Stimulated activated CD8-positive, alpha-beta memory T cell treated with anti-CD3 and anti-CD28 coated beads, Interleukin-15, amount 100 ng/mL, for 4 hours (primary cell): ENCODE results near the gene ANKS1B.

Source experiments
- DNase-seq, 2 donors: peaks; one replicate each; pipeline ENCODE4 v3.0.0-alpha.2; 2020; ENCODE audit warnings: low read depth in 2 of 2

ANKS1B gene

GRCh38 chr12:99453836-99454538 lies 530.7 kb downstream of the ANKS1B start:
- DNase-seq, result no peak

- no peak for DNase-seq
Measured at GRCh38 chr12:99450036-99450630, 534.6 kb downstream of the ANKS1B start.

GRCh38 chr12:99444859-99445316 lies 539.8 kb downstream of the ANKS1B start:
- DNase-seq, result no peak

GRCh38 chr12:99442758-99443157 lies 542.0 kb downstream of the ANKS1B start:
- no peak for DNase-seq

- no peak for DNase-seq
Measured at GRCh38 chr12:99439399-99439798, 545.3 kb downstream of the ANKS1B start.

- no peak for DNase-seq
Measured at GRCh38 chr12:99436584-99436983, 548.2 kb downstream of the ANKS1B start.

GRCh38 chr12:99435095-99435791 lies 549.5 kb downstream of the ANKS1B start:
- DNase-seq, result no peak

GRCh38 chr12:99433155-99433554 lies 551.6 kb downstream of the ANKS1B start:
- no peak for DNase-seq

- no peak for DNase-seq
Measured at GRCh38 chr12:99431203-99431602, 553.5 kb downstream of the ANKS1B start.

- DNase-seq, result no peak
Measured at GRCh38 chr12:99427104-99427503, 557.6 kb downstream of the ANKS1B start.

- no peak for DNase-seq
Measured at GRCh38 chr12:99418379-99418778, 566.4 kb downstream of the ANKS1B start.

- no peak for DNase-seq
Measured at GRCh38 chr12:99413751-99414150, 571.0 kb downstream of the ANKS1B start.

- no peak for DNase-seq
Measured at GRCh38 chr12:99393763-99394162, 591.0 kb downstream of the ANKS1B start.

- no peak for DNase-seq
Measured at GRCh38 chr12:99392091-99392850, 592.5 kb downstream of the ANKS1B start.

GRCh38 chr12:99390707-99391106 lies 594.0 kb downstream of the ANKS1B start:
- DNase-seq, result no peak

- no peak for DNase-seq
Measured at GRCh38 chr12:99389751-99390150, 595.0 kb downstream of the ANKS1B start.

- DNase-seq, result no peak
Measured at GRCh38 chr12:99388671-99389195, 596.0 kb downstream of the ANKS1B start.

GRCh38 chr12:99387661-99388060 lies 597.1 kb downstream of the ANKS1B start:
- no peak for DNase-seq

- DNase-seq, result no peak
Measured at GRCh38 chr12:99386907-99387306, 597.8 kb downstream of the ANKS1B start.

- no peak for DNase-seq
Measured at GRCh38 chr12:99383258-99383657, 601.5 kb downstream of the ANKS1B start.

GRCh38 chr12:99381992-99382391 lies 602.7 kb downstream of the ANKS1B start:
- DNase-seq, result no peak

GRCh38 chr12:99380701-99381100 lies 604.0 kb downstream of the ANKS1B start:
- DNase-seq, result no peak
